ENCODE measurements around the gene DDX21. TPM values are rescaled to one million over a fixed set of nuclear protein-coding genes. Genes with fewer than 3 reads are reported as not detected.
"Not testable (repeated sequence)": the region's sequence is repeated elsewhere in the genome, so short reads cannot be mapped to it uniquely, and the experiment has no call there.

Gene DDX21
- total and polyA plus RNA-seq, 8 donors, result 14.3 to 85.2 (median 21.3) TPM

GRCh38 chr10:69005704-69006485, 49.9 kb downstream of the DDX21 start:
- Histone ChIP-seq H3K36me3 (peaks cover 18 to 70% (median 66%) of the 10 kb centered on the region in 4 donors), H3K4me1 (peaks cover 0 to 16% (median 3%) of the 10 kb centered on the region in 4 donors), H3K27me3 (no peaks in the 10 kb centered on the region), H3K4me3 (no peak overlapping the region), H3K27ac (no peak overlapping the region), H3K9me3 (no peaks in the 10 kb centered on the region)
- no peak for DNase-seq
- 86 to 93% (median 89%) methylated on average over 6 of the region's 6 CpGs for WGBS, 5 donors
- intact Hi-C loops (cut with DNase I; ENCODE audit: low total_unique reads), result no loop called here
- TF ChIP-seq POLR2AphosphoS5 (IDR thresholded peaks at IDR 0.05) (no peak), POLR2A (IDR thresholded peaks at IDR 0.05) (no peak), EP300 (IDR thresholded peaks at IDR 0.05) (no peak), CTCF (IDR thresholded peaks at IDR 0.05) (no peak)

- intact Hi-C loops (cut with DNase I; ENCODE audit: low total_unique reads), result no loop called here
- Histone ChIP-seq H3K4me1 (peaks cover 0 to 16% (median 3%) of the 10 kb centered on the region in 4 donors), H3K27me3 (no peaks in the 10 kb centered on the region), H3K9me3 (no peaks in the 10 kb centered on the region), H3K4me3 (no peak overlapping the region), H3K36me3 (peaks cover 9 to 70% (median 66%) of the 10 kb centered on the region in 4 donors), H3K27ac (no peak overlapping the region)
- no peak for DNase-seq
- TF ChIP-seq CTCF (IDR thresholded peaks at IDR 0.05), result no peak
- no peak for TF ChIP-seq EP300 (IDR thresholded peaks at IDR 0.05)
- 81 to 86% (median 85%) methylated on average over 3 of the region's 3 CpGs for WGBS, 5 donors
These were observed 51.3 kb downstream of the DDX21 start for GRCh38 chr10:69007260-69007659.

GRCh38 chr10:69009360-69009759, 53.4 kb downstream of the DDX21 start:
- peaks cover 19 to 79% (median 75%) of the 10 kb centered on the region in 4 donors for H3K36me3 ChIP-seq

GRCh38 chr10:69010151-69010640, 54.2 kb downstream of the DDX21 start:
- DNase-seq, result no peak
- Histone ChIP-seq H3K36me3 (peaks cover 22 to 84% (median 81%) of the 10 kb centered on the region in 4 donors), H3K4me1 (peaks cover 0 to 6% (median 3%) of the 10 kb centered on the region in 4 donors), H3K9me3 (no peaks in the 10 kb centered on the region), H3K27me3 (no peaks in the 10 kb centered on the region), H3K4me3 (no peak overlapping the region), H3K27ac (no peak overlapping the region)
- intact Hi-C loops (cut with DNase I; ENCODE audit: low total_unique reads), result no loop called here
- no peak for TF ChIP-seq POLR2AphosphoS5 (IDR thresholded peaks at IDR 0.05)
- TF ChIP-seq EP300 (IDR thresholded peaks at IDR 0.05), result no peak
- TF ChIP-seq CTCF (IDR thresholded peaks at IDR 0.05), result no peak
- no peak for TF ChIP-seq POLR2A (IDR thresholded peaks at IDR 0.05)
- 53 to 62% (median 56%) methylated on average over 1 of the region's 1 CpG for WGBS, 5 donors

More at GRCh38 chr10:69009360-69009759, 53.4 kb downstream of the DDX21 start:
- no peaks in the 10 kb centered on the region for H3K9me3 ChIP-seq
- H3K4me3 ChIP-seq, result no peak overlapping the region
- 72 to 84% (median 77%) methylated on average over 2 of the region's 2 CpGs for WGBS, 5 donors
- no peak overlapping the region for H3K27ac ChIP-seq
- TF ChIP-seq EP300 (IDR thresholded peaks at IDR 0.05) (no peak), POLR2AphosphoS5 (IDR thresholded peaks at IDR 0.05) (no peak), CTCF (IDR thresholded peaks at IDR 0.05) (no peak)
- DNase-seq, result no peak
- no peaks in the 10 kb centered on the region for H3K27me3 ChIP-seq
- H3K4me1 ChIP-seq, result peaks cover 0 to 15% (median 3%) of the 10 kb centered on the region in 4 donors
- intact Hi-C loops (cut with DNase I; ENCODE audit: low total_unique reads), result no loop called here

GRCh38 chr10:69012778-69013177, 56.8 kb downstream of the DDX21 start:
- H3K9me3 ChIP-seq; H3K27ac ChIP-seq; intact Hi-C loops (cut with DNase I; ENCODE audit: low total_unique reads); DNase-seq; H3K4me1 ChIP-seq; H3K4me3 ChIP-seq; H3K27me3 ChIP-seq: not testable (repeated sequence)
- 87 to 97% (median 93%) methylated on average over 2 of the region's 2 CpGs for WGBS, 5 donors
- H3K36me3 ChIP-seq, result peaks cover 28 to 85% (median 79%) of the 10 kb centered on the region in 4 donors

Data from stomach (tissue), 9 donors.